HG02943 (cell line): ENCODE measurements around the gene ANKRD27.
A peak's percentile ranks its signal among the peaks of the same experiment; 100 is the strongest.

Source experiments
- ATAC-seq: cut with Tn5 transposase; IDR thresholded peaks from one replicate; pipeline ENCODE4 v1.9.1; 2021; ENCODE audit warnings: mild to moderate bottlenecking, low read depth, moderate library complexity; ENCODE audit not compliant: unreplicated experiment

Gene ANKRD27

GRCh38 chr19:32691291-32691951, 16.4 kb upstream of the ANKRD27 start, which contains the start of gene NUDT19:
TSS of gene NUDT19 (plus strand) at chr19:32691821. CDS start at chr19:32691961, 140 bp downstream.
- peak; percentile 79 for ATAC-seq

GRCh38 chr19:32688311-32688710, 13.3 kb upstream of the ANKRD27 start:
- no peak for ATAC-seq

DNA sequence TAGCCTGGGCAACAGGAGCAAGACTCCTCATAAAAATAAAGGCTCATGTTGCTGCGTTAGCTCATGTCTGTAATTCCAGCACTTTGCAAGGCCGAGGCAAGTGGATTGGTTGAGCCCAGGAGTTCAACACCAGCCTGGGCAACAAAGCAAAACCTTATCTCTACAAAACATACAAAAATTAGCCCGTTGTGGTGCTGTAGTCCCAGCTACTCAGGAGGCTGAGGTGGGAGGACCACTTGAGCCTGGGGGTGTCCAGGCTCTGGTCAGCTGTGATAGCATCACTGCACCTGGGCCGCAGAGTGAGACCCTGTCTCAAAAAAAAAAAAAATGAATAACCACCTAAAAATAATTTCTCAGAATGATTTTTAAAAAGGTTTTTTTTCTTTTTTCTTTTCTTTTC, 12.7 kb upstream of the ANKRD27 start:
- no peak for ATAC-seq

GRCh38 chr19:32686847-32687475, 12.0 kb upstream of the ANKRD27 start:
- ATAC-seq: no peak

GRCh38 chr19:32682317-32682716, 7.3 kb upstream of the ANKRD27 start:
- no peak for ATAC-seq

DNA sequence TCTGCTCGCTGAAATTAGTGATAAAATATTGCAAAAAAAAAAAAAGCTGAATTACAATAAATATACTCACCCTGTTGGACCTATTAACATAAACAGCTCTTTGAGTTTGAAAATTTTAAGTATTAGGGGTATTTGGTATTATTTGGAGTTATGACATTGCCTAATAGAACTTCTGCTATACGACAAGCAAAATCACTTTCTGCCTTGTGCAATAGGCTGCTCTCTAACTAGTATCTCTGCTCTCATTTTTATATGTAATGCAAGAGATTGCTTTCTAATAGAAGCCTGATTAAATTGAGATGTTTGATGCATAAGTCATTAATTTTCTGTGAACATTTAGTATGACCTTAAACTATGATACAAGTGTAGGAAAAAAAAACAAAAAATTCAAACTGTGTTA, 6.0 kb upstream of the ANKRD27 start:
- no peak for ATAC-seq

- ATAC-seq: no peak
These were observed 2.7 kb upstream of the ANKRD27 start for GRCh38 chr19:32677657-32678056.

DNA sequence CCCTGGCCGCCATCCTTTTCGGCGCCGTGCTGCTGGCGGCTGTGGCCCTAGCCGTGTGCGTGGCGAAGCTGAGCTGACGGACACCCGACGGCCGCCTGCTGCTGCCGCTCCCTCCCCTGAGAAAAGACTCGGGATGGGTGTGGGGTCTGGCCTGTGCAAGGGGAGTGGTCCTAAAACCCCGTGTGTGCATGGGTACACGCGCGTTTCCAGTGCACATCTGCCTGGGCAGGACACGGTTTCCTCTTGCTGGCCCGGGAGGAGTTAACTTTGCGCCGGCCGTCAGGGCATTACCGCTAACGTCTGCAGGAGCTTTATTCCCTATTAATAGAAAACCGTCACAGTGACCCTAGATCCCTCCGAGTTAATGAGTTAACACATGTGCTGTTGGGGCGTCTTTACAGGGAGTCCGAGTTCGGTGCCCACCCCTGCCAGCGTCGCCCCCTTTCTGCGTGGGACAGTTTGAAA, 1.9 kb upstream of the ANKRD27 start:
- no peak for ATAC-seq

GRCh38 chr19:32676186-32676894, 1.4 kb upstream of the ANKRD27 start:
- ATAC-seq: no peak

- no peak for ATAC-seq
These were observed 773 bp upstream of the ANKRD27 start, which contains the start of gene RGS9BP for GRCh38 chr19:32675720-32676185. TSS of gene RGS9BP (plus strand) at chr19:32675848. CDS start at chr19:32676264, 416 bp downstream.

DNA sequence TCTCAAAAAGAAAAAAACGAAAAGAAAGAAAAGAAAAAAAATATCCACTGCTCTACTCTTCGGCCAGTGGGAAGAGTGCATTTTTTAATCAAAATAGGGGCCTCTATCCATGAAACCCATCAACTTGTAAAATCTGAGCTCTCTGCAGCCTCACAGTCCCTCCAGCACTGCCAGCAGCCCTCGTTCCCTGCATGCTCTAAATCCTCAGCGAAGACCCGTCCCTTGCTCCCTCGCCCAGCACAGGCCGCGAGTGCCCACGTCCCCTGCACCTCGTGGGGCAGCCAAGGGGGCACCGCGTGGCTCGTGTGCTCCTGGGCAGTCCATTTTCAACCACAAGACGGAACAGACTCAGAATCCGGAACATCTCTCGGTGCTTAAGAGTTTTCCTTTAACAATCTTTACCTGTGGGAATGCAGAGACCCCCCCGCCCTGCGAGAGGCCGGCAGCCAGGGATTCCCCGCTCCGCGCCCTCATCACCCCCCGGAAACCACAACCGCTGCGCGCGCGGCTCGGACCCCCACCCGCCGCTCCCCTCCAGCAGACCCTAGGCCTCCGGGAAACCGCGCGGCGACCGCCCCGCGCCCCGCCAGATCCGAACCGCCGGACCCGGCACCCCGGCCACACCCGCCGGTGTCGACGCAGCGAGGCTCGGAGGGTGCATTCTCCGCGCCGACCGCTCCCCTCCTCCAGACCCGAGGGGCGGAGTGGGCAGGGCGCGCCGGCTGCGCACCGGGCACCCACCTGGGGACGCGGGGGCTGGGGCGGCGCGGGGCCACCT, 638 bp downstream of the ANKRD27 start:
- ATAC-seq: no peak

DNA sequence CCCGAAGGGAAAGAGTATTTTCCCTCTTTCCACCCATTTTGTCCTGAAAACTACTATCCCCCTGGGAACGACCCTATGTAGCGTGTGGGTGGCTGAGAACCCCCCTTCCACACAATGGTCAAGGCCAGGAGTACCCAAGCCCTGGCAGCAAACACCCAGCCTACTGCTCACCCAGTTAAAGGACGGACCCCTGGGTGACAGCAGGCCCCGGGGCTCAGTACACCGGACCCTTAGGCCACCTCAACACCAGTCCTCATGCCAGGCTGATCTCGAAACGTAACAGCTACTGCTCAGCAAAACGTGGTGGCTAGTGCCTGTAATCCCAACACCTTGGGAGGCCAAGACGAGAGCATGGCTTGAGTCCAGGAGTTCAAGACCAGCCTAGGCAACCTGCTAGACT, 1.4 kb downstream of the ANKRD27 start:
- ATAC-seq: no peak

GRCh38 chr19:32672841-32673240, 2.1 kb downstream of the ANKRD27 start:
- ATAC-seq: no peak

DNA sequence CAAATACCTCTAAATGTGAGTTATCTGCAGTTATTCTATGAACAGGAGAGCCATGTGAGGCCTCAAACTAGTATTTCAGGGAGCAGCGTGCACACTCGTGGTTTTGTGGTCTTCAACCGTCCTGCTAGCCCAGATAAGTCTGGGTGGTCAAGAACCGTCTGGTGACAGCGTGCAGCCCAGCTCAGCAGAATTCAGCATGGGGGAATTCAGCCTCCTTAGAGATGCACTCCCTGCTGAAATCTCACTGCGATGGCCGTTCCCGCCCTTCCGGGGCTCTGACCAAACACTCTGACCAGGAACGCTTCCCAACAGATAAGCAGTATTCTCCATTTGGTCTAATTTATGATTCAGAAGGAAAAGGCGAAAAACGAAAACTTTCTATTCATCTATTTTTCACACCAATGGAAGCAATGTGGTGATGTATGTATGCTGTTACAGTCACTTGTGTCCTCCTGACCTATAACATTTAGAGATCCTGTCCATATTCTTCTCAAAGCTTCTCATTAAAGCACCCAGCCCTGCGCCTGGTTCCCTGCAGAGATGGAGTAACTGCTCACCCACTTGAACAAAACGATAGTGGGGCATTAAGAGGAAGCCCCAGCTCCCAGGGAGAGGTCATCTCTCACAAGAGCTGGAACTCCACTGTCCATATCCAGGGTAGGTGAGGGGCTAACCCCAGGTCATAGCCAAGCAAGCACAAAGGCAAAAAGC, 2.9 kb downstream of the ANKRD27 start:
- no peak for ATAC-seq

- ATAC-seq: no peak
These were observed 5.7 kb downstream of the ANKRD27 start for GRCh38 chr19:32669310-32669709.

DNA sequence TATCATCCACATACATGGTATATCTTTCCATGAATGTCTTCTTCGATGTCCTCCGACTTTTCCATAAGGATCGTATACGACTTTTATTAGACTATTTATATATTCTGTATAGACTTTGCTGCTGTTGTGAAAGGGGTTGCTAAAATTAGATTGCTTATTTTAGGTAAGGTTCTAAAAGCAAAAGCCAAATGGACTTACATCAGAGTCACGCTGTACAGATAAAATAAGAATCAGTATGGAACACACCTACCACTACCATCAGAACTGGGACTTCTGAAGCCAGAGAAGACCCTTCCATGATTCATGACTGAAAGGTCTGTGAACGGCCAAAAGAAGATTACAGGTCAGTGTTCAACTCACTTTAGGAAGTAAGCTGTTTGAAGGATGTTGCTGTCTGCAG, 8.9 kb downstream of the ANKRD27 start:
- no peak for ATAC-seq

DNA sequence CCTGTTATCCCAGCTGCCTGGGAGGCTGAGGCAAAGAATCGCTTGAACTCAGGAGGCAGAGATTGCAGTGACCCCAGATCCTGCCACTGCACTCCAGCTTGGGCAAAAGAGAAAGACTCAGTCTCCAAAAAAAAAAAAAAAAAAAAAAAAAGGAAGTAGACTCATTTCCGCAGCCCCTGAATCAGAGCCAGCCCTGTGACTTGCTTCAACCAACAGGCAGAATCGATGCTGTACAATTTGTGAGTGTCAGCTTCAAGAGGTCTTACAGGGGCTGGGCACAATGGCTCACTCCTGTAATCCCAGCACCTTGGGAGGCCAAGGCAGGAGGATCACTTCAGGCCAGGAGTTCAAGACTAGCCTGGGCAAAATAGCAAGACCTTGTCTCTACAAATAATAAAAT, 12.8 kb downstream of the ANKRD27 start:
- no peak for ATAC-seq

- no peak for ATAC-seq
These were observed 13.7 kb downstream of the ANKRD27 start for GRCh38 chr19:32661318-32661717.

GRCh38 chr19:32658527-32658926, 16.5 kb downstream of the ANKRD27 start:
- ATAC-seq: no peak

DNA sequence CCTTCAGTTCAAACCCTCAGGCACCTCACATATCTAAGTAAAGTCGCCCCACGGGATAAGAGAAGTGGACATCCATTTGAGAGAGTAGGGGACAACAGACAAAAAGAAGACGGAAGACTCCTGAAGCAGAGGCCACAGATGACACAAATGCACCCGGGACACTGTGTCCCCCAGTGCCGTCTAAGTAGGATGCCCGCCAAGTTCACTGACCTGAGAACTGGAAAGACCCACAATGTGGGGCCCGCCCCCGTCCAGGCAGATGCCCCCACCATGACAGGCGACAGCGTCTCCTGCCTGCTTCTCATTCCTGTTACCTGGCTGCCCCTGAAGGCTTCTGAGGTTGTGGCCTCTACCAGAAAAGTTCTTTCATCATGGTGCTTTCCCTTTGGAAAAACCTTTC, 16.9 kb downstream of the ANKRD27 start:
- ATAC-seq: no peak
